Transverse colon (tissue), 4 donors: ENCODE measurements around the gene SORL1.

Experiments
- CTCF ChIP-seq, 5 experiments: fragments of 200-600 bp in 3 of 5; fragments of 450-650 bp in 2 of 5; sonication (generic) in 3 of 5; IDR thresholded peaks; 1 replicate in 2 of 5; 2 replicates in 3 of 5; pipeline ENCODE4 v1.5.1; 2016 to 2017; ENCODE audit warnings: antibody characterized with exemption in 5 of 5, inconsistent platforms in 3 of 5, mild to moderate bottlenecking in 2 of 5, moderate library complexity in 1 of 5
- POLR2AphosphoS5 ChIP-seq, 3 donors: sonication (generic); formaldehyde crosslinking; IDR thresholded peaks; one replicate each; pipeline ENCODE4 v1.6.1; 2016; ENCODE audit warnings: antibody characterized with exemption in 3 of 3

GRCh38 chr11:121636081-121636799, 184.1 kb downstream of the SORL1 start:
- TF ChIP-seq CTCF (IDR thresholded peaks at IDR 0.05) = no peak
- no peak for TF ChIP-seq POLR2AphosphoS5 (IDR thresholded peaks at IDR 0.05)
